ENCODE results near the gene FAM110D. TPM values are rescaled to one million over a fixed set of nuclear protein-coding genes. Genes with fewer than 3 reads are reported as not detected.

Gene FAM110D
- total and polyA plus RNA-seq, 2 experiments from 2014 or later = 0.10 to 0.44 TPM

GRCh38 chr1:26145960-26146294 is 13.0 kb upstream of the FAM110D start:
- WGBS (ENCODE audit: low lambda C conversion rate, missing lambda C conversion rate) = 48% methylated on average over 6 of the region's 6 CpGs
- Histone ChIP-seq H3K4me3 (no peak overlapping the region), H3K4me1 (ENCODE audit: insufficient read depth) (no peaks in the 10 kb centered on the region), H2AFZ (no peak overlapping the region), H4K20me1 (ENCODE audit: insufficient read depth, poor library complexity, severe bottlenecking) (no peaks in the 10 kb centered on the region), H3K27ac (no peak overlapping the region), H3K36me3 (replicated peaks; ENCODE audit: insufficient read depth, low read depth) (no peaks in the 10 kb centered on the region), H3K4me2 (no peak overlapping the region), H3K9me3 (ENCODE audit: low read depth) (no peaks in the 10 kb centered on the region), H3K9me2 (replicated peaks; ENCODE audit: insufficient read depth) (no peaks in the 10 kb centered on the region), H3K27me3 (no peaks in the 10 kb centered on the region), H3K79me2 (no peaks in the 10 kb centered on the region)
- no peak for DNase-seq (ENCODE audit: low spot score)
- TF ChIP-seq EZH2phosphoT487 (IDR thresholded peaks at IDR 0.05; ENCODE audit: low read depth, severe bottlenecking, unreplicated experiment) (no peak), EZH2 (IDR thresholded peaks at IDR 0.05; ENCODE audit: borderline replicate concordance) (no peak), CTCF (IDR thresholded peaks at IDR 0.05; ENCODE audit: poor library complexity) (no peak)

GRCh38 chr1:26148887-26149286 is 10.0 kb upstream of the FAM110D start:
- Histone ChIP-seq H3K27ac (no peak overlapping the region), H3K27me3 (no peaks in the 10 kb centered on the region), H2AFZ (no peak overlapping the region), H3K9me3 (ENCODE audit: low read depth) (no peaks in the 10 kb centered on the region), H4K20me1 (ENCODE audit: insufficient read depth, poor library complexity, severe bottlenecking) (no peaks in the 10 kb centered on the region), H3K4me2 (no peak overlapping the region), H3K4me1 (ENCODE audit: insufficient read depth) (no peaks in the 10 kb centered on the region), H3K36me3 (replicated peaks; ENCODE audit: insufficient read depth, low read depth) (no peaks in the 10 kb centered on the region), H3K9me2 (replicated peaks; ENCODE audit: insufficient read depth) (no peaks in the 10 kb centered on the region), H3K79me2 (no peaks in the 10 kb centered on the region), H3K4me3 (no peak overlapping the region)
- DNase-seq (ENCODE audit: low spot score) = no peak
- TF ChIP-seq EZH2phosphoT487 (IDR thresholded peaks at IDR 0.05; ENCODE audit: low read depth, severe bottlenecking, unreplicated experiment) = no peak

- no peak overlapping the region for H2AFZ ChIP-seq
- no peaks in the 10 kb centered on the region for H3K36me3 ChIP-seq (replicated peaks; ENCODE audit: insufficient read depth, low read depth)
- H3K27ac ChIP-seq = no peak overlapping the region
- no peaks in the 10 kb centered on the region for H3K79me2 ChIP-seq
- H3K4me2 ChIP-seq = no peak overlapping the region
- no peak for DNase-seq (ENCODE audit: low spot score)
- no peak overlapping the region for H3K4me3 ChIP-seq
- H3K9me3 ChIP-seq (ENCODE audit: low read depth) = no peaks in the 10 kb centered on the region
- H3K27me3 ChIP-seq = peaks cover 16% of the 10 kb centered on the region
- H3K4me1 ChIP-seq (ENCODE audit: insufficient read depth) = no peaks in the 10 kb centered on the region
- no peaks in the 10 kb centered on the region for H3K9me2 ChIP-seq (replicated peaks; ENCODE audit: insufficient read depth)
- no peaks in the 10 kb centered on the region for H4K20me1 ChIP-seq (ENCODE audit: insufficient read depth, poor library complexity, severe bottlenecking)
- 61% methylated on average over 5 of the region's 5 CpGs for WGBS (ENCODE audit: low lambda C conversion rate, missing lambda C conversion rate)
- TF ChIP-seq CTCF (IDR thresholded peaks at IDR 0.05; ENCODE audit: poor library complexity) (no peak), EZH2phosphoT487 (IDR thresholded peaks at IDR 0.05; ENCODE audit: low read depth, severe bottlenecking, unreplicated experiment) (no peak), EZH2 (IDR thresholded peaks at IDR 0.05; ENCODE audit: borderline replicate concordance) (no peak)
These were observed 4.8 kb upstream of the FAM110D start for GRCh38 chr1:26153966-26154532.

GRCh38 chr1:26154750-26155149 is 4.1 kb upstream of the FAM110D start:
- WGBS (ENCODE audit: low lambda C conversion rate, missing lambda C conversion rate) = 37% methylated on average over 8 of the region's 9 CpGs
- H3K36me3 ChIP-seq (replicated peaks; ENCODE audit: insufficient read depth, low read depth) = no peaks in the 10 kb centered on the region
- H4K20me1 ChIP-seq (ENCODE audit: insufficient read depth, poor library complexity, severe bottlenecking) = no peaks in the 10 kb centered on the region
- no peaks in the 10 kb centered on the region for H3K4me1 ChIP-seq (ENCODE audit: insufficient read depth)
- TF ChIP-seq EZH2phosphoT487 (IDR thresholded peaks at IDR 0.05; ENCODE audit: low read depth, severe bottlenecking, unreplicated experiment) (no peak), CTCF (IDR thresholded peaks at IDR 0.05; ENCODE audit: poor library complexity) (no peak), EZH2 (IDR thresholded peaks at IDR 0.05; ENCODE audit: borderline replicate concordance) (no peak)
- H3K79me2 ChIP-seq = no peaks in the 10 kb centered on the region
- no peak overlapping the region for H3K4me2 ChIP-seq
- H3K4me3 ChIP-seq = no peak overlapping the region
- H3K9me3 ChIP-seq (ENCODE audit: low read depth) = no peaks in the 10 kb centered on the region
- H3K27ac ChIP-seq = no peak overlapping the region
- no peak for DNase-seq (ENCODE audit: low spot score)
- peaks cover 16% of the 10 kb centered on the region for H3K27me3 ChIP-seq
- H2AFZ ChIP-seq = no peak overlapping the region
- no peaks in the 10 kb centered on the region for H3K9me2 ChIP-seq (replicated peaks; ENCODE audit: insufficient read depth)
